OCI-LY3 (cell line): Measurements from ENCODE around the gene OR6A2.
A peak's percentile ranks its signal among the peaks of the same experiment; 100 is the strongest.

Experiments used
- EZH2phosphoT487 ChIP-seq: fragments of 200-600 bp; shearing (Covaris generic); IDR thresholded peaks from 2 replicates; pipeline ENCODE4 v1.6.1; 2018; ENCODE audit warnings: antibody characterized with exemption, mixed run types, low read depth
- TF ChIP-seq, protein P1 (sequence below): fragments of 200-600, 300-600 bp; sonication (generic); IDR thresholded peaks from 2 replicates; pipeline ENCODE4 v1.5.1; 2014; ENCODE audit warnings: antibody characterized with exemption, low read length, low read depth

DNA sequence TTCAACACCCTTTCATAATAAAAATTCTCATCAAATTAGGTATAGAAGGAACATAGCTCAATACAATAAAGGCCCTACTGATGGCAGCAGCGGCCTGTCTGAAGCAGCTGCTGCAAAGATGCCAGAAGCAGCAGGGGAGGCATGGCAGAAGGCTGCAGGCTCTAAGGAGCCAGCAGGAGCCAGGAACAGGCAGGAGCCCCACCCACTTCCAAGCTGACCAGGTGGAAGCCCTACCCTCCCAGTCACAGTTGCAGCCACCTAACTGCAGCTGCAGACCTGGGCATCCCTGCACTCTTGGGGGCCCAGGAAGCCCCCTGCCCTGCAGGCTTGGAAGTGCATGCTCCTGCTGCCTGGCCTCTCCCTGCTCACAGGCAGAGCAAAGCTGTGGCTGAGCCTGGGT is 18.2 kb upstream of the OR6A2 start:
- TF ChIP-seq, protein P1, sequence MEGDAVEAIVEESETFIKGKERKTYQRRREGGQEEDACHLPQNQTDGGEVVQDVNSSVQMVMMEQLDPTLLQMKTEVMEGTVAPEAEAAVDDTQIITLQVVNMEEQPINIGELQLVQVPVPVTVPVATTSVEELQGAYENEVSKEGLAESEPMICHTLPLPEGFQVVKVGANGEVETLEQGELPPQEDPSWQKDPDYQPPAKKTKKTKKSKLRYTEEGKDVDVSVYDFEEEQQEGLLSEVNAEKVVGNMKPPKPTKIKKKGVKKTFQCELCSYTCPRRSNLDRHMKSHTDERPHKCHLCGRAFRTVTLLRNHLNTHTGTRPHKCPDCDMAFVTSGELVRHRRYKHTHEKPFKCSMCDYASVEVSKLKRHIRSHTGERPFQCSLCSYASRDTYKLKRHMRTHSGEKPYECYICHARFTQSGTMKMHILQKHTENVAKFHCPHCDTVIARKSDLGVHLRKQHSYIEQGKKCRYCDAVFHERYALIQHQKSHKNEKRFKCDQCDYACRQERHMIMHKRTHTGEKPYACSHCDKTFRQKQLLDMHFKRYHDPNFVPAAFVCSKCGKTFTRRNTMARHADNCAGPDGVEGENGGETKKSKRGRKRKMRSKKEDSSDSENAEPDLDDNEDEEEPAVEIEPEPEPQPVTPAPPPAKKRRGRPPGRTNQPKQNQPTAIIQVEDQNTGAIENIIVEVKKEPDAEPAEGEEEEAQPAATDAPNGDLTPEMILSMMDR: peak; percentile 18; the same call in 1 of the 2 replicates
- no peak for TF ChIP-seq EZH2phosphoT487
